Central memory CD4-positive, alpha-beta T cell (primary cell): ENCODE results near the gene TMEM51.

Experiments
- DNase-seq: peaks from one replicate; pipeline ENCODE4 v3.0.0; 2022

TMEM51 gene

DNA sequence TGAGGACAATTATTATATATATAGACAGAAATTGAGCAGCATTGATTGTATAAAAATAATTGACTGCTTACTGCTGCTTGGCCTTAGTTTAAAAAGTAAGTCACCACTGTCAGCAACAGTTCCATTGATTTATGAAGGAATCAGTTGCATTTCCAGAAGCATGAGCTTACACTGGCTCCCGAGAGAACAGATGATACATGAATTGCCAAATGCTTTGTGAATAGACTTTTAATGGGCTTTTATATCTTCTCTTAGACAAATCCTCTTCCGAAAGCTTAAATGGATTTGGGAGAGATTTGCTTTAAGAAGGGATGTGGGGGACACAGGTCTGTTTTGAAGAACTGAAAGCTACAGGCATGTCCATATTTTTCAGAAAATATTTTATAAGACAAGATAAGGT lies 101.0 kb downstream of the TMEM51 start:
- DNase-seq: no peak

- DNase-seq: no peak
These were observed 102.1 kb downstream of the TMEM51 start for GRCh38 chr1:15255582-15256149.

- no peak for DNase-seq
These were observed 103.0 kb downstream of the TMEM51 start for GRCh38 chr1:15256584-15256983.

GRCh38 chr1:15257309-15257708 lies 103.8 kb downstream of the TMEM51 start:
- no peak for DNase-seq

DNA sequence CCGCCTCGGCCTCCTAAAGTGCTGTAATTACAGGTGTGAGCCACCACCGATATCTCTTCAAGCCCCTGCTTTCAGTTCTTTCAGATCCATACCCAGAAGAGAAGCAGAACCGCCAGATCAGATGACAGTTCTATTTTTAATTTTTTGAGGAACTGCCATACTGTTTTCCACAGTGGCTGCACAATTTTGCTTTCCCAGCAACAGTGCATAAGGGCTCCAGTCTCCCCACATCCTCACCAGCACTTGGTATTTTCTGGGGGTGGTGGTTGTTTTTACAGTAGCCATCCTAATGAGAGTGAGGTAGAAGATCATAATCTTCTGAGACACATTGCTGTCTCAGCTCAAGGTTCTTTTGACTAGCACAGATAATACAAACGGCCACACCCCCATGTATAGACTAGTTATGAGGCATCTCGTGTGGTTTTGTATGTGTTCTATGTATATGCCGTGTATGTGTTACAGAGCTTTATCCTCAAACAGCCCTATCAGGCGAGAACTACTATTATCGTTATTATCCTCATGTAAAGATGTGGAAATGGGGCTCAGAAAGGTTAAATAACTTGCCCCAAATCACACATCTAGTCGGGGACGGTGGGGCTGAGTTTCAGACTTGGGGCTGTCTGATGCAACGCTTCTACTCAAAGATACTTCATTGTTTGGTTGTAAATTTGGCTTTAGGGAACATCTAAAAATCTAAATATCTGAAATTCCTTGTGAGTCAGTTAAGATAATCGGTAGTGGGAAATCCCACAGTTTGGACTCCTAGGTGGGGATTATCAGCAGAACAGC lies 105.5 kb downstream of the TMEM51 start:
- no peak for DNase-seq

DNA sequence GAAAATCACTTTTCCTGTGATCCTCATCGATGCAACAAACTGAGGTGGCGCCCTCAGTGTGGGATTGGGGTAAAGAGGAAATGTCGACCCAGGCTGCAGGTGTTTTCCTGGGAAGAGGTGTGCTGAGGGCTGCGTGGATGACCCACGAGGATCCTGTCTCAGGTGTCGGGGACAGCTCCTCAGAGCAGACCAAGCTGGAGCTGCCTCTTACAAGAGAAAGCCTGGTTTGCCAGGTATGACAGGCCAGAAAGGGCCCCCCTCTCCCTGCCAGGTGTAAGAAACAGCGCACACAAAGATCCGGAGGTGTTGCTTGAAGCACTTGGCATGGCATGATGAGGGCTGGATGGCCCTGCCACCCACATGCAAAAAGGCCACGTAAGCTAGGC lies 106.1 kb downstream of the TMEM51 start:
- no peak for DNase-seq

- no peak for DNase-seq
These were observed 107.0 kb downstream of the TMEM51 start for GRCh38 chr1:15260418-15261154.

- DNase-seq: no peak
These were observed 107.8 kb downstream of the TMEM51 start for GRCh38 chr1:15261155-15262002.

DNA sequence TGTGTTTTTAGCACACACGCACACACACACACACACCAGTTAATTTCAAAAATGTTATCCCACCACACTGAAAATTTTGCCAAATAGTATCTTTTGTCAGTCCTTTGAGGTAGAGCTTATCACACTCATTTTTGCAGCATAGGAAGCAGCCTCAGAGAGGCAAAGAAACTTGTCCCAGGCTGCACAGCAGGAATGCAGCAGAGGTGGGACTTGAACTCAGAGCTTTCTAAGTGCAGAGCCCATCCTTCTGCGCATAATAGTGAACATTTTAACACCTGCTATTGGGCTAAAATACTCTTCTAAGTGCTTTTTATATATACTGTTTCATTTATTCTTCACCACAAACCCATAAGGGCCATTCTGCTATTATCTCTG lies 108.4 kb downstream of the TMEM51 start:
- no peak for DNase-seq

DNA sequence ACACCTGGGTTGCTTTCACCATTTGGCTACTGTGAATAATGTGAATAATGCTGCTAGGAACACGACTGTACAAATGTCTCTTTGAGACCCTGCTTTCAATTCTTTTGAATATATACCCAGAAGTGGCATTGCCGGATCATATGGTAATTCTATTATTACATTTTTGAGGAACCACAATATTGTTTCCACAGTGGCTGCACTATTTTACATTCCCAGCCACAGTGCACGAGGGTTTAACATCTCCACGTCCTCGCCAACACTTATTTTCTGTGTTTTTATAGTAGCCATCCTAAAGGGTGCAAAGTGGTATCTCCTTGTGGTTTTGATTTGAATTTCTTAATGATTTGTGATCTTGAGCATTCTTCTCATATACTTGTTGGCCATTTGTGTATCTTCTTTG lies 109.2 kb downstream of the TMEM51 start:
- no peak for DNase-seq

DNA sequence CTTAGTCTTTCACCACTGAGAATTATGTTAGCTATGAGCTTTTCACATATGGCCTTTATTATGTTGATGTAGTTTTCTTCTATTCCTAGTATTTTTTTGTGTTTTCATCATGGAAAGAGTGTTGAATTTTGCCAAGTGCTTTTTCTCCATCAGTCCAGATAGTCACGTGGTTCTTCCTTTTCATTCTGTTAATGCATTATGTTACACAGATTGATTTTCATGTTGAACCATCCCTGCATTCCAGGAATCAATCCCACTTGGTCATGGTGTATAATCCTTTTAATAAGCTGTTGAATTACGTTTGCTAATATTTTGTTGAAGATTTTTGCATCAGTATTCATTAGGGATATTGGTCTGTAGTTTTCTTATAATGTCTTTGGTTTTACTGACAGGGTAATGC lies 111.2 kb downstream of the TMEM51 start:
- DNase-seq: no peak
